C4-2B (cell line): ENCODE data around the gene NCOA3.

Experiments used
- H3K27ac ChIP-seq: fragments of 450-650 bp; 2 replicates; pipeline ENCODE4 v1.5.1; 2017
- ZFX ChIP-seq: fragments of 450-650 bp; IDR thresholded peaks from 2 replicates; pipeline ENCODE4 v1.6.1; 2017
- TF ChIP-seq, protein P1 (sequence below): fragments of 450-650 bp; conservative IDR thresholded peaks from 2 replicates; pipeline ENCODE4 v1.5.1; 2017; ENCODE audit warnings: mild to moderate bottlenecking

Gene NCOA3

DNA sequence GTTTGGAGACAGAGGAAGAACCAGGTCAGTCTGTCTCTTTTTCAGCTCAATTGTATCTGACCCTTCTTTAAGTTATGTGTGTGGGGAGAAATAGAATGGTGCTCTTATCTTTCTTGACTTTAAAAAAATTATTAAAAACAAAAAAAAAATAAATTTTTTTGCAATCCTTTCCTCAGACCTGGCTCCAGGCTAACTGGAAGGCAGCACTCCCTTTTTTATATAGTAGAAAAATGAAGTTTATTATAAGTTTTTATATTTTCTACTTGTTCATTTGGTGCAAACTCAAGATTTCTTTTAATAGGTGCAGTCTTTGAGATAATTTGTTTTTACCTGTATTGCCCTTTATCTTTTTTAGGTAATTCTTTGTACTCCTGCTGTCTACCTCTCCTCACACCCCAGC lies 153.9 kb downstream of the NCOA3 start:
- no peak for TF ChIP-seq ZFX
- TF ChIP-seq, protein P1, sequence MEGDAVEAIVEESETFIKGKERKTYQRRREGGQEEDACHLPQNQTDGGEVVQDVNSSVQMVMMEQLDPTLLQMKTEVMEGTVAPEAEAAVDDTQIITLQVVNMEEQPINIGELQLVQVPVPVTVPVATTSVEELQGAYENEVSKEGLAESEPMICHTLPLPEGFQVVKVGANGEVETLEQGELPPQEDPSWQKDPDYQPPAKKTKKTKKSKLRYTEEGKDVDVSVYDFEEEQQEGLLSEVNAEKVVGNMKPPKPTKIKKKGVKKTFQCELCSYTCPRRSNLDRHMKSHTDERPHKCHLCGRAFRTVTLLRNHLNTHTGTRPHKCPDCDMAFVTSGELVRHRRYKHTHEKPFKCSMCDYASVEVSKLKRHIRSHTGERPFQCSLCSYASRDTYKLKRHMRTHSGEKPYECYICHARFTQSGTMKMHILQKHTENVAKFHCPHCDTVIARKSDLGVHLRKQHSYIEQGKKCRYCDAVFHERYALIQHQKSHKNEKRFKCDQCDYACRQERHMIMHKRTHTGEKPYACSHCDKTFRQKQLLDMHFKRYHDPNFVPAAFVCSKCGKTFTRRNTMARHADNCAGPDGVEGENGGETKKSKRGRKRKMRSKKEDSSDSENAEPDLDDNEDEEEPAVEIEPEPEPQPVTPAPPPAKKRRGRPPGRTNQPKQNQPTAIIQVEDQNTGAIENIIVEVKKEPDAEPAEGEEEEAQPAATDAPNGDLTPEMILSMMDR = no peak
- H3K27ac ChIP-seq = no peak overlapping the region

DNA sequence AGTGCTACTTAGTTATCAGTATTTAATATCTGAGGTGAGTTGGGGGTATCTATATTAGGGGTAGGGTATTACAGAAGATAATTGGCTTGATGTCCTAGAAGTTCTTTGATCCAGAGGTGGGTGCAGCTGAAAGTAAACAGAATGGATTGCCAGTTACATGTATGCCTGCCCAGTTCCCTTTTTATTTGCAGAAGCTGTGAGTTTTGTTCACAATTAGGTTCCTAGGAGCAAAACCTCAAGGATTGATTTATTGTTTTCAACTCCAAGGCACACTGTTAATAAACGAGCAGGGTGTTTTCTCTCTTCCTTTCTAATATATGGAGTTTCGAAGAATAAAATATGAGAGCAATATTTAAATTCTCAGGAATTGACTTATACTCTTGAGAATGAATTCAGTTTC lies 154.6 kb downstream of the NCOA3 start:
- TF ChIP-seq ZFX = no peak
- TF ChIP-seq, protein P1 = no peak
- no peak overlapping the region for H3K27ac ChIP-seq

DNA sequence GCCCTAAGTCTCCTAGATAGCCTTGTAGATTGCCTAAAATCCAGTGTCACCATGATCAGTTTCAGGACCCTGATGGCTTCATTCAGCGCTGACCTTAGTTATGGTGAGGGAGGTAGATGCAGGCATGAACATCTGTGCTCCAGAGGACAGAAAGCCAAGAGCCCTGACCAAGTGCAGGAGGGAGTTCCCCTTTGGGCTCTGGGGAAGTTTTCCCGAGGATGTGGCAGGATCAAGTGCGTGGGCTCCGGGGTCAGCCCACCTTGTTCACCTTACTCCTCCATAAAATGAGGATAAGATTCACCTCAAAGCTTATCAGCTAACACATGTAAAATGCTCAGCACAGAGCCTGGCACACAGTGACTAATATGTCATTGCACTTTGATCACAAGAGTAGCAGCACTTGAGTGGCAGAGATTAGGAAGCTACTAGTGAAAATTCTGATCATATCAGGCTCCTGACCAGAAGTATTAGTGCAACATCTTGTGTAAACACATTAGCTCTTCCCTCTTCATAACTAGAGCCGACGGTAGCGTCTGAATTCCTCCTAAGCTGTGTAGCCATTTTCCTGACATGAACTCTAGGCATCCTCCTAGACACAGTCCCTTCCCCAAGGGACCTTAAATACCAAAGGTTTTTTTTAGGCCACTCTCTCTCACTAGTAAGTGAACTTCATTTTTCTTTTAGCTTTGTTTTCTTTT lies 158.4 kb downstream of the NCOA3 start:
- TF ChIP-seq, protein P1 = no peak
- no peak for TF ChIP-seq ZFX
- H3K27ac ChIP-seq = no peak overlapping the region

DNA sequence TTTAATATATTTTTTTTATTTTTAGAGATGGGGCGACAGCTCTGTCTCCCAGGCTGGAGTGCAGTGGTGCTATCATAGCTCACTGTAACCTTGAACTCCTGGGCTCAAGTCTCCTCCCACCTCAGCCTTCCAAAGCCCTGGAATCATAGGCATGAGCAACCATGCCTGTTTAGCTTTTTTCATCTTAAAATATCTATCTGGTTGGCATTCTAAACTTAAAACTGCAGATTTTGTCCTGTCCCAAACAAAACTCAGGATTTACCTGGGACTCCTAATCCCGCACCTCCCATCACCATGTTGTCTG lies 158.9 kb downstream of the NCOA3 start:
- H3K27ac ChIP-seq = no peak overlapping the region
- TF ChIP-seq, protein P1 = no peak
- no peak for TF ChIP-seq ZFX

DNA sequence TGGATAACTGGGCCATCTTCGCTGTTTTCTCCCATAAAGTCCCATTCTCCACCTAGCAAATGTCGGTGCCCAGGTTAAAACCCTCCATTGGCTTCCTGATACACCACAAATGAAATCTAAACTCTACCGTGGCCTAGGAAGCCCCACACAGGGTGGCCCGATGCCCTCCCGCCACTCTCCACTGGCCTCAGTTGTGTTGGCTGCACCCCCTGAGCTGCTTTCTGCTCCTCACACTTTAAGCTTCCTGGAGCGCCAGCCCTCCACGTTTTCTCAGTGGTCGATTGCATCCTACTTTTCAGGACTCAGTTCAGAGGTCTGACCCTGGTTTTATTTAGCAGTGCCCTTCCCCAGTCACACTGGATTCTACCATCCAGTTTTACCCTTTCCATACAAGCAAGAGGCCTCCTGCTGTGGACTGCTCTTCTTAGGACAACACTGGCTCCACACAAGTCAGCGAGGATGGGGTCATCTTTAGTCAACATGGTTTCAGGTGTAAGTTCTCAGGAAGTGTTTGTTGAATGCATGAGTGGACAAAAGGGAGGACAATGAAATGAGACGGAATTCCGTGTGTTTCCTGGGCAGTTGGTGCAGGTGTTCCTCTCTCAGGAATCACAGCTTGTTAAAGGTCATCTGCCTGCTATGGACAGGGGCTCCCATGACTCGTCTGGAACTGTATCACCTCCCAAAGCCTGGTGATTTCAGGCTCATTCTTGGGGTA lies 159.5 kb downstream of the NCOA3 start:
- TF ChIP-seq, protein P1 = no peak
- no peak for TF ChIP-seq ZFX
- no peak overlapping the region for H3K27ac ChIP-seq

DNA sequence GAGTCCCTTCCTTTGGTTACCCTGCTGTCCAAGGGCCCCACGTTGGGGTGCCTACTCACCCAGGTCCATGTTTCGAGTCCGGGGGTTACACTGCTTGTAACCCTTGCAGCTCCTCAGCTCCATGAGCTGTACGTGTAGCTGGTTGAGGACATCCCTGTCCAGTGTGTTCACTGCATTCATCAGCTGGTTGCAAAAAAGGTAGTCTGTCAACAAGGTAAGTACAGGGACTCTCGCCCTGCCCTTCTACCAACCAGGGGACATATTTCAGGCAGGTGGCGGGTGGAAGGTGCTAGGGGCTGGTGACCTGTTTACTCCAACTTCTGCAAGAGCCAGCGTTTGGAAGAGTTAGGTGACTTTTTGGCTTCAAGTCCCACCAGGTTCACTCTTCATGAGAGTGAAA lies 160.0 kb downstream of the NCOA3 start:
- H3K27ac ChIP-seq = no peak overlapping the region
- TF ChIP-seq, protein P1 = no peak
- no peak for TF ChIP-seq ZFX

DNA sequence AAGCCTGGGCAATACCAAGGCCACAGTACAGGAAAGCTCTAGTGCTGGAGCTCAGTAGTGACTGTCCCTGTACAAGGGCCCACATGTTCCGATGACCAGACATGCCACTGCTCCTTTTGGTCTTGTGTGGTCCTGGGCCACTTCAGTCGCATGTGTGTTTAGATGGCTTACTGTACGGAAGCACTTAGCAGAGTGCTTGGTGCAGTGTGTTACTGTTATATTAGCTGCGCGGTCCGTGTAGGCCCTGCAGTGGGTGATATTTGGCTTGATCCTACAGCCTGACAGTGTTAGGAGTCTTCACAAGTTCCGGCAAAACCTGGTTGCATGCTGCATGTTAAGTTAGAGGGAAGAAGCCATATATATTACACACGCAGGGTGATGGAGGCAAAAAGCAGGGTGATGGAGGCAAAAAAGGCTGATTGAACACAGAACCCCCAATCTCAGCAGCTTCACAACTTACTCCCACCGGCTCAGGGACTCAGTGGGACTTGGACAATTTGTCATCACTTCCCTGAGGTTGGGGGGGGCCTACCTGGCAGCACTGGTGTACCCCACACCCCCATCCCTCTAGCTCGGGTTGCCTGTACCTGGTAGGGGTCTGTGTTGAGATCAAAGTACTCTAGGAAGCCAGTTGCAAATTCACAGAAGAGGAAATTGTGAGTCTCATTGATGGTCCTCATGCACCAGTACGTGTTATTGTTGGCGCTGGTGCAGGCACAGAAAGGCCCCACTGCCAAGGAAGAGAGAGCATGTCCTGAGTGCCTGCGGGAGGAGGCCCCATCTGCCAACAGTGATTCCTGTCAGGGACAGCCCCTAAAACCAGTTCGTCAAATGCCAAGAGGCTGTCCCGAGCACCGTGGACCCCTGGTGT lies 161.0 kb downstream of the NCOA3 start:
- H3K27ac ChIP-seq = no peak overlapping the region
- no peak for TF ChIP-seq ZFX
- TF ChIP-seq, protein P1 = no peak
